WI38 (cell line): ENCODE results near the gene ZNF862.
A peak's percentile ranks its signal among the peaks of the same experiment; 100 is the strongest.

Experiments
- H3K4me3 ChIP-seq: 2 replicates; pipeline ENCODE4 v1.5.1; 2011; ENCODE audit warnings: low read depth, mild to moderate bottlenecking, control low read depth, low read length
- TF ChIP-seq, protein P1 (sequence below): IDR thresholded peaks from 2 replicates; pipeline ENCODE4 v1.5.1; 2012; ENCODE audit warnings: low read depth, mild to moderate bottlenecking, control low read depth, low read length

Gene ZNF862

DNA sequence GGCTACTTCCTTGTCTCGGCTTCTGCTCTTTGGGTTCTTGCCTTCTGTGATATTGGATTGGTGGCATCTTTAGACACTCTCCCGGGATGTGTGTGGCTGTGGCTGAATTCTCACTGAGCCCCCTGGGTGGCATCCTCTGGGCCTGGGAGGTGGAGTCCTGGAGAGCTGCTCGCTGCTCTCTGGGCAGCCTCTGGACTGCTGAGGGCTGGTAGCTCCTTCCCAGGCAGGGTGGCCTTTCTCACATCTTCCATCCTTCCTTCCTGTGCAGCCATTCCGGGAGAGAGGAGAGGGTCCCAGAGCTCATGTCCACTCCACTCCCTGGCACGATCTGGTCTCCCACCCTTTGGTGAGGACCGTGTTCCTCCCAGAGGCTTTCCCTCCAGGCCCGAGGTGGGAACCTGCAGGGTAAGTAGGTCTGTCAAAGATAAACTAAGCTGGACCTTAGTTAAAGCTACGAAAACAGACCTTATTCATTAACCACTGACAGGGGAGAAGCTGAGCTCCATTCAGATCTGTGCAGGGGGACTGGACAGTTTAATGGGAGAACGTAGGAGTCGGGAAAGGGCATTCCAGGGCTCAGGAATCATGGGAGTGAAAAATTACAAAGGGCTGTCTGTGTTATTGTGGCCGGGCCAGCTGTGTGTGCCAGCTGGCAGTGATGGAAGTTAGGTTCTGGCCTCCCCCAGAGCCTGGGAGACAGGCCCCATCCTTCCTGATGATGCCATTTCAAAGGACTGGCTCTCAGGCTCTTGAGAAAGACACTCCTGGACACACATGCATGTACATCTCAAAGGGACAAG is 44.3 kb downstream of the ZNF862 start:
- no peak overlapping the region for H3K4me3 ChIP-seq
- TF ChIP-seq, protein P1, sequence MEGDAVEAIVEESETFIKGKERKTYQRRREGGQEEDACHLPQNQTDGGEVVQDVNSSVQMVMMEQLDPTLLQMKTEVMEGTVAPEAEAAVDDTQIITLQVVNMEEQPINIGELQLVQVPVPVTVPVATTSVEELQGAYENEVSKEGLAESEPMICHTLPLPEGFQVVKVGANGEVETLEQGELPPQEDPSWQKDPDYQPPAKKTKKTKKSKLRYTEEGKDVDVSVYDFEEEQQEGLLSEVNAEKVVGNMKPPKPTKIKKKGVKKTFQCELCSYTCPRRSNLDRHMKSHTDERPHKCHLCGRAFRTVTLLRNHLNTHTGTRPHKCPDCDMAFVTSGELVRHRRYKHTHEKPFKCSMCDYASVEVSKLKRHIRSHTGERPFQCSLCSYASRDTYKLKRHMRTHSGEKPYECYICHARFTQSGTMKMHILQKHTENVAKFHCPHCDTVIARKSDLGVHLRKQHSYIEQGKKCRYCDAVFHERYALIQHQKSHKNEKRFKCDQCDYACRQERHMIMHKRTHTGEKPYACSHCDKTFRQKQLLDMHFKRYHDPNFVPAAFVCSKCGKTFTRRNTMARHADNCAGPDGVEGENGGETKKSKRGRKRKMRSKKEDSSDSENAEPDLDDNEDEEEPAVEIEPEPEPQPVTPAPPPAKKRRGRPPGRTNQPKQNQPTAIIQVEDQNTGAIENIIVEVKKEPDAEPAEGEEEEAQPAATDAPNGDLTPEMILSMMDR, result no peak

DNA sequence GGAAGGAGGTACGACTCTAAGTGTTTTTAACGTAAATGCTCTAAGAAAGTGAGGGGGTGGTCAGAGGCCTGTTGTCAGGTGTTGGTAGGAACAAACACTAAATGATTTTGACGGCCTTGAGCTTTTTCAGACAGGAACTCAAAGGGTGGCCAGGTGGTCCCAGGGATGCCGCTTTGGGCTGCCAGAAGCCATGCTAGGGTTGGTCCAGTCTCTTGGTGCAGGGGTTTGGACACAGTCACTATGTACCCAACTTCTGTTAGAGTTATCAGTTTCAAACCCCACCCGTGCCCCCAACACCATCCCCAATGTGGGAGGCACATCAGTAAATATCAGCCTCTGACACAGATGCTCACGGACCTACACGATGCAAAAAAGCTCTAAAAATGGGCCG is 44.9 kb downstream of the ZNF862 start:
- TF ChIP-seq, protein P1, result no peak
- no peak overlapping the region for H3K4me3 ChIP-seq

DNA sequence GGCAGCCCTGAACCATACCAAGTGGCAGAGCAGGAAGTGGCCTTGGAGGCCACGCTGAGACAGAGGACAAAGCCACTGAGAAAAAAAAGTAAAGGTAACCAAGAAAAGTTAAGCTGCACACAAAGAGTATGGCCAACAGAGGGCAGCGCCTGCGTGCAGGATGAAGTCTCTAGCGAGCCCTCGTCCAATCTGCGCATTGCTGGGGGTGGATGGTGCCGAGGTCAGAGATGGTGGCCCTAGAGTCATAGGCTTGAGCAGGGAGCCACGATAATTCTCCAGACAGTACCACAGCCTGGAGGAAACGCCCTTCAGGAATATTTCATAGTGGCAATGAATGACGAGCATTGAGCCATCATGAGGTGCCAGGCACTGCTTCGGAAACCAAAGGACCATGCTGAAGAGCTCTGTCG is 45.3 kb downstream of the ZNF862 start:
- no peak overlapping the region for H3K4me3 ChIP-seq
- TF ChIP-seq, protein P1, result peak; percentile 73

DNA sequence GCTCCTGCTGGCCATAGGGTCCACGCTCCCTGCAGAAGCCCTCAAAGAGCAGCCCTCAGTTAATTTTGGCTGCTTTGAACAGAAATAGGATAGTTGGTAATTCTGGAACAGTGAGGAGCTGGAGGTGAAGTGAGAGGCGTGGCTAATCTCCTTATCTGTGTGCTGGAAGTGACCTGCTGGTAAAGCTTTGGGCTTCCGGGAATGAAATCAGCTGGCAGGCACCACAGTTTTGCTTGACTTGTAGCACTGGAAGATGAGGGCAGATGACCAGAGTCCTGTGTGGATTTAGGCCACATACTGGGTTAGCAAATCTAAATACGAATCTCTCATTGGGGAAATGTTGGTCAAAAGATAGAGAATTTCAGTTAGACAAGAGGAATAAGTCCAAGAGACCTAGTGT is 45.8 kb downstream of the ZNF862 start:
- no peak overlapping the region for H3K4me3 ChIP-seq
- TF ChIP-seq, protein P1, result no peak

DNA sequence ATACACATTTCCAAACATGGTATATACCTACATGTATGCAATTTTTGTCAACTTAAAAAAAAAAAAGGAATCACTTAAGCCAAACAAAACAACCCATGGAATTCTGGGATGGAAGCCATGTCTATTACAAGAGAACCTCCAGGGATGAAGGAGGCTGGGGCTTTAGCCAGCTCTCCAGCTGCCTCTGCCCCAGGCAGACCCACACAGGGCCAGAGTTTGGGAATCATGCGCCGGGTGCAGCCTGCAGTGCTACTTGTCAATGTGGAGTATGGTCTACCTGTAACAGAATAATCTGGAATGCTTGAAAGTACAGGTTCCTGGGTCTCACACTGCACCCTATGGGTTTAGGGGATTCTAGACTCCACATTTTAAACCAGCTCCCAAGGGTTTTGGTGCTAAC is 46.4 kb downstream of the ZNF862 start:
- no peak overlapping the region for H3K4me3 ChIP-seq
- TF ChIP-seq, protein P1, result no peak

DNA sequence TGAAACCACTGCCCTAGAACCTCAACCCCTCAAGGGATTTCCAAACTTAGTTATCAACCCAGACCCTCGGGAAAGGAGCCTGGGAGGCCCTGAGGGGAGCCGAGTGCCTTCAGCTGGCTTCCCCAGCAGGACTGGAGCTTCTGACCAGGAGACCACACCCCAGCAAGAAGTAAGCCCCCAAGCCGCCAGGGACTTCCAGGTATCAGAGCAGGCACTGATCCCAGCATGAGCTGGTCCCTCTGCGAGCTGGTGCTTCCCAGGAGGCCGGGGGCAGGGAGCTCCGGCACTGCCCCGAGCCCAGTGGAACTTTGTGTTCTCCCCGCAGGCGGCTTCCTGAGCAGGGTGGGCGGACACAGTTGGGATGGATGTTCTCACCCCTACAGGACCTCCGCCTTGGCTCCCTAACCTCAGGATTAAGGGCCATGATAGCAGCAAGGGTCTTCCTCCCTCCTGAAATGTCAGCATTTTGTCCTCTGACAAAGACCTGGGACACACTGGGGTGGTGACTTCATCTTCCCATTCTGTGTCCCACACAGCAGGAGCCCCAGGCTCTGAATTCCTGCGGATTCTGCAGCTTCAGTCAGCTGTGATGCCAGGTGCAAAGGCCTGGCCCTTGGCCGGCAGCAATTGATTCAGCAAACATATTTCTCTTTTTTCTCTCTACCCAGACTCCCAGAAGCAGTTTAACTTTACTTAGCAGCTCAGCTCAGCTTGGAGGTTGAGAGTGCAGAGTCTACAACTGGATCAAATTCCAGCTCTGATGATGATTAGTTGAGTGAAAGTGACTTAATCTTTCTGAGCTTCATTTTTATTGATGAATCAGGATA is 47.2 kb downstream of the ZNF862 start:
- H3K4me3 ChIP-seq, result no peak overlapping the region
- TF ChIP-seq, protein P1, result no peak

DNA sequence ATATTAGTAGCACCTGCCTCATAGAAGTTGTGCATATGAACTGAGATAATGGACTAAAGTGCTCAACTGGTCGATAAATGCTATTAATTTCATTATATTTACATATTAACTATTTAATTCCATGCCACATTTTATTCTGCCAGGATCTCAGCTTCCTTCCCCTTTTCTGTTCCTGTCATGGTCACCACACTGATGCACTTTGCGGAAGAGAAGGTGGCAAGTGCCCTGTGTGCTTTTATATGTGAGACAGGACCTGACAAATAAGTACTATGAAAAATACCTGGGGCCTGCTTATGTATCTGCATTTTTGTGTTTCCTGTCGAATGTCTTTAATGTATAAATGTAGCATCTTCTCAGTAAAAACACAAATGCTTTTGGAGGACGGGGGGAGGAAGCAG is 47.8 kb downstream of the ZNF862 start:
- no peak overlapping the region for H3K4me3 ChIP-seq
- TF ChIP-seq, protein P1, result no peak
